Brain microvascular endothelial cell (primary cell): ENCODE results near the gene ACTRT2.

Source experiments
- DNase-seq: peaks from one replicate; pipeline ENCODE4 v3.0.0-alpha.2; 2020
- H3K27ac ChIP-seq: fragments of 250-450 bp; sonication (Bioruptor Pico); 2 replicates; pipeline ENCODE4 v1.5.1; 2020; ENCODE audit warnings: mild to moderate bottlenecking, moderate library complexity
- H3K27me3 ChIP-seq: fragments of 250-450 bp; sonication (Bioruptor Pico); replicated peaks from 2 replicates; pipeline ENCODE4 v1.5.1; 2020; ENCODE audit warnings: mild to moderate bottlenecking
- H3K36me3 ChIP-seq: fragments of 250-450 bp; sonication (Bioruptor Pico); replicated peaks from 2 replicates; pipeline ENCODE4 v1.5.1; 2020; ENCODE audit warnings: mild to moderate bottlenecking
- H3K4me3 ChIP-seq: 2 replicates; pipeline ENCODE4 v1.5.1; 2011; ENCODE audit warnings: low read depth, mild to moderate bottlenecking, control low read depth, low read length, moderate library complexity
- CTCF ChIP-seq: IDR thresholded peaks from 2 replicates; pipeline ENCODE4 v1.5.1; 2011; ENCODE audit warnings: low read depth, mild to moderate bottlenecking, moderate library complexity, low read length, control low read depth, inconsistent platforms; ENCODE audit errors: missing control alignments
- in situ Hi-C: cut with HindIII; loops from 2 replicates; pipeline ENCODE4 v1.10.0; 2017; ENCODE audit warnings: low sequenced_read_pairs, low pct_ligation_motif_present

The ACTRT2 gene

GRCh38 chr1:3024019-3024418 lies 2.8 kb downstream of the ACTRT2 start:
- in situ Hi-C loops: no loop called here
- no peak for DNase-seq
- no peak overlapping the region for H3K27ac ChIP-seq
- H3K27me3 ChIP-seq: no peaks in the 10 kb centered on the region
- no peaks in the 10 kb centered on the region for H3K36me3 ChIP-seq
- no peak overlapping the region for H3K4me3 ChIP-seq
- TF ChIP-seq CTCF: no peak

DNA sequence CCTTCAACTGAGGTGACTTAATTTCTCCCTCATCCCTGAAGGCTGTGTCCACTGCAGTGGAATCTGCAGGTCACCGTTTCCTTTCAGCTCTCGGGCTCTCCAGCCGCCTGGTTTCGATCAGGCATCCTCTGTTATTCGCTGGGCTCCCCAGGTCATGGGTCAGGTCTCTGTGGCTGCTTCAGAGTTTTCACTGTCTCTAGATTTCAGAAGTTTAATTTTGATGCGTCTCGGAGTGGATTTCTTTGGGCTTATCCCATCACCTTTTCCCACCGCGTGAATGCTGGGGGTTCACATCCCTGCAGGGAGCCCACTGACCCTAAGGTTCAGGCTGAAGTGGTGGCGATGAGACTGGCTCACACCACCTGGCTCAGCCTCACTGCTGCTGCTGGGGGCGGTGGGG lies 3.3 kb downstream of the ACTRT2 start:
- no peak for DNase-seq
- Histone ChIP-seq H3K36me3 (no peaks in the 10 kb centered on the region), H3K27me3 (no peaks in the 10 kb centered on the region), H3K27ac (no peak overlapping the region), H3K4me3 (no peak overlapping the region)
- TF ChIP-seq CTCF: no peak
- in situ Hi-C loops: no loop called here

DNA sequence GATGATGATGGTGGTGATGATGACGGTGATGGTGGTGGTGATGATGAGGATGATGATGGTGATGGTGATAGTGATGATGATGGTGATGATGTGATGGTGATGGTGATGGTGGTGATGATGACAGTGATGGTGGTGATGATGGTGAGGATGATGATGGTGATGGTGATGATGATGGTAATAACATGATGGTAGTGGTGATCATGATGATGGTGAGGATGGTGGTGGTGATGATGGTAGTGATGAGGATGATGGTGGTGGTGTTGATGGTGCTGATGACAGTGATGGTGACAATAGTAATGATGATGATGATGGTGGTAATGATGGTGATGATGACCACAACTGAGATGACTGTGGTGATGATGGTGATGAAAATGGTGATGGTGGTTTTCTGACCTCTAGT lies 4.9 kb downstream of the ACTRT2 start:
- no peak for DNase-seq
- H3K4me3 ChIP-seq: no peak overlapping the region
- in situ Hi-C loops: no loop called here
- H3K27ac ChIP-seq: no peak overlapping the region
- no peak for TF ChIP-seq CTCF
- no peaks in the 10 kb centered on the region for H3K27me3 ChIP-seq
- H3K36me3 ChIP-seq: no peaks in the 10 kb centered on the region

- TF ChIP-seq CTCF: no peak
Observed at GRCh38 chr1:3026581-3027391, 5.5 kb downstream of the ACTRT2 start.

GRCh38 chr1:3027611-3028371 lies 6.5 kb downstream of the ACTRT2 start:
- DNase-seq: no peak
- no peak for TF ChIP-seq CTCF
- no peak overlapping the region for H3K27ac ChIP-seq
- H3K4me3 ChIP-seq: no peak overlapping the region
- no peaks in the 10 kb centered on the region for H3K27me3 ChIP-seq
- H3K36me3 ChIP-seq: no peaks in the 10 kb centered on the region
- in situ Hi-C loops: no loop called here

More at GRCh38 chr1:3026581-3027391, 5.5 kb downstream of the ACTRT2 start:
- H3K36me3 ChIP-seq: no peaks in the 10 kb centered on the region
- no peaks in the 10 kb centered on the region for H3K27me3 ChIP-seq
- in situ Hi-C loops: no loop called here
- no peak overlapping the region for H3K27ac ChIP-seq
- H3K4me3 ChIP-seq: no peak overlapping the region
- no peak for DNase-seq
